Fibroblast of lung (primary cell): ENCODE results near the gene HM13.

ENCODE experiments used
- EZH2 ChIP-seq: IDR thresholded peaks from 2 replicates; pipeline ENCODE4 v1.5.1; 2012; ENCODE audit warnings: low read length, control low read depth, mild to moderate bottlenecking; ENCODE audit errors: missing control alignments
- TF ChIP-seq, protein P1 (sequence below), 2 donors: IDR thresholded peaks in 1 of 2; conservative IDR thresholded peaks in 1 of 2; 1 replicate in 1 of 2; 2 replicates in 1 of 2; pipeline ENCODE4 v1.5.1; 2011 to 2012; ENCODE audit warnings: low read length in 2 of 2, control low read depth in 1 of 2, inconsistent platforms in 1 of 2, low read depth in 1 of 2, mild to moderate bottlenecking in 1 of 2

DNA sequence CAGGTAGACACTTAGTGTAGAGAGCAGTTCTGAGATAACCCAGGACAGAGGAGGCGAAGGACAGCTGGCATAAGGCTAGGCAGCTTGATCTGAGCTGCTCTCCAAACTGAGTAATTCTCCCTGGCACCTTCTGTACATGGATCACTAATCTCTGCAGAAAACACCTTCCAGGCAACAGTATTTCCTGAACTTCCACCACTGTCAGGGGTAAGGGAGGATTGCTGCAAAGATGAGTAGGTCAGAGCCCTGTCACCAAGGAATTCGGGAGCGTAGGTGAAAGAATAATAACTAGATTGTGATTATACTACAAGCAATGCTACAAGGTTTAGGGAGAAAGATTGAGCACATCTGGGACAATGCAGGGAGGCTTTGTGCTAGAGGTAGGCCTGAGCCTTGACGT lies 1.9 kb downstream of the HM13 start:
- TF ChIP-seq, protein P1, sequence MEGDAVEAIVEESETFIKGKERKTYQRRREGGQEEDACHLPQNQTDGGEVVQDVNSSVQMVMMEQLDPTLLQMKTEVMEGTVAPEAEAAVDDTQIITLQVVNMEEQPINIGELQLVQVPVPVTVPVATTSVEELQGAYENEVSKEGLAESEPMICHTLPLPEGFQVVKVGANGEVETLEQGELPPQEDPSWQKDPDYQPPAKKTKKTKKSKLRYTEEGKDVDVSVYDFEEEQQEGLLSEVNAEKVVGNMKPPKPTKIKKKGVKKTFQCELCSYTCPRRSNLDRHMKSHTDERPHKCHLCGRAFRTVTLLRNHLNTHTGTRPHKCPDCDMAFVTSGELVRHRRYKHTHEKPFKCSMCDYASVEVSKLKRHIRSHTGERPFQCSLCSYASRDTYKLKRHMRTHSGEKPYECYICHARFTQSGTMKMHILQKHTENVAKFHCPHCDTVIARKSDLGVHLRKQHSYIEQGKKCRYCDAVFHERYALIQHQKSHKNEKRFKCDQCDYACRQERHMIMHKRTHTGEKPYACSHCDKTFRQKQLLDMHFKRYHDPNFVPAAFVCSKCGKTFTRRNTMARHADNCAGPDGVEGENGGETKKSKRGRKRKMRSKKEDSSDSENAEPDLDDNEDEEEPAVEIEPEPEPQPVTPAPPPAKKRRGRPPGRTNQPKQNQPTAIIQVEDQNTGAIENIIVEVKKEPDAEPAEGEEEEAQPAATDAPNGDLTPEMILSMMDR (conservative IDR thresholded peaks at IDR 0.05 in 1 of 2, IDR thresholded peaks at IDR 0.05 in 1 of 2; ENCODE audit: low read depth in 1 of 2, low read length in 2 of 2): no peak
- TF ChIP-seq EZH2: no peak
